ENCODE results near the gene MATN1. TPM values are rescaled to one million over a fixed set of nuclear protein-coding genes. Genes with fewer than 3 reads are reported as not detected.
A peak's percentile ranks its signal among the peaks of the same experiment; 100 is the strongest.

MATN1 gene
- total RNA-seq, 1 experiment from 2014 or later: 0.47 TPM

DNA sequence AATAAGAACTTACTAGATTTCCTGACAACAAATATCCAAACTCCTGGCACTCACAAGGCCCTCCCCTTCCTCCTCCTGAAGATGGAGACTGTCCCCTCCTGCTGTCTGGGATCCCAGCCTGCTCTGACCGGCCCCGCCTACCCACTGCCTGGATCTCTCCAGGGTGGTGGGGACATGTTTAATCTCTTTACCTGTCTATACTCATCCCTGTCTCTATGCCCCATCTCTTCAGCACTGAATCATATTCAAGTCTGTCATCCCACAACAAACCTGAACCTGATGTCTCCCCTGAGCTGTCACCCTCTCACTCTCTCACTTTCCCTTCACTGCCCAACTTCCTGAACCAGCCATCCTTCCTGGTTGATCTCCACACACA lies 22.1 kb downstream of the MATN1 start:
- CTCF ChIA-PET: interaction anchor here (0.7 to 1.0 kb wide), 2 partner anchors 86 to 321 kb away, joined by 3 to 4 read pairs; no protein-coding TSS in a partner anchor
- no peak overlapping the region for H3K4me3 Mint-ChIP-seq (ENCODE audit: unreplicated experiment)
- no peaks in the 10 kb centered on the region for H3K4me1 Mint-ChIP-seq (ENCODE audit: insufficient read depth, unreplicated experiment)
- no TSS peak for BruUV-seq (replicated peaks)
- intact Hi-C loops (cut with micrococcal nuclease): loop anchor here (10.0 kb wide), 2 partner anchors 906 to 1816 kb away; no protein-coding TSS in a partner anchor
- H3K27me3 Mint-ChIP-seq (ENCODE audit: insufficient read depth, unreplicated experiment): no peaks in the 10 kb centered on the region
- H3K36me3 Mint-ChIP-seq (ENCODE audit: insufficient read depth, unreplicated experiment): no peaks in the 10 kb centered on the region
- no peaks in the 10 kb centered on the region for H3K9me3 Mint-ChIP-seq (ENCODE audit: unreplicated experiment)
- DNase-seq (ENCODE audit: unreplicated experiment): no peak
- POLR2A ChIA-PET: no interaction called here
- no peak overlapping the region for H3K27ac Mint-ChIP-seq (ENCODE audit: low read depth, unreplicated experiment)
- TF ChIP-seq, protein P1, sequence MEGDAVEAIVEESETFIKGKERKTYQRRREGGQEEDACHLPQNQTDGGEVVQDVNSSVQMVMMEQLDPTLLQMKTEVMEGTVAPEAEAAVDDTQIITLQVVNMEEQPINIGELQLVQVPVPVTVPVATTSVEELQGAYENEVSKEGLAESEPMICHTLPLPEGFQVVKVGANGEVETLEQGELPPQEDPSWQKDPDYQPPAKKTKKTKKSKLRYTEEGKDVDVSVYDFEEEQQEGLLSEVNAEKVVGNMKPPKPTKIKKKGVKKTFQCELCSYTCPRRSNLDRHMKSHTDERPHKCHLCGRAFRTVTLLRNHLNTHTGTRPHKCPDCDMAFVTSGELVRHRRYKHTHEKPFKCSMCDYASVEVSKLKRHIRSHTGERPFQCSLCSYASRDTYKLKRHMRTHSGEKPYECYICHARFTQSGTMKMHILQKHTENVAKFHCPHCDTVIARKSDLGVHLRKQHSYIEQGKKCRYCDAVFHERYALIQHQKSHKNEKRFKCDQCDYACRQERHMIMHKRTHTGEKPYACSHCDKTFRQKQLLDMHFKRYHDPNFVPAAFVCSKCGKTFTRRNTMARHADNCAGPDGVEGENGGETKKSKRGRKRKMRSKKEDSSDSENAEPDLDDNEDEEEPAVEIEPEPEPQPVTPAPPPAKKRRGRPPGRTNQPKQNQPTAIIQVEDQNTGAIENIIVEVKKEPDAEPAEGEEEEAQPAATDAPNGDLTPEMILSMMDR (IDR thresholded peaks at IDR 0.05; ENCODE audit: unreplicated experiment): no peak

DNA sequence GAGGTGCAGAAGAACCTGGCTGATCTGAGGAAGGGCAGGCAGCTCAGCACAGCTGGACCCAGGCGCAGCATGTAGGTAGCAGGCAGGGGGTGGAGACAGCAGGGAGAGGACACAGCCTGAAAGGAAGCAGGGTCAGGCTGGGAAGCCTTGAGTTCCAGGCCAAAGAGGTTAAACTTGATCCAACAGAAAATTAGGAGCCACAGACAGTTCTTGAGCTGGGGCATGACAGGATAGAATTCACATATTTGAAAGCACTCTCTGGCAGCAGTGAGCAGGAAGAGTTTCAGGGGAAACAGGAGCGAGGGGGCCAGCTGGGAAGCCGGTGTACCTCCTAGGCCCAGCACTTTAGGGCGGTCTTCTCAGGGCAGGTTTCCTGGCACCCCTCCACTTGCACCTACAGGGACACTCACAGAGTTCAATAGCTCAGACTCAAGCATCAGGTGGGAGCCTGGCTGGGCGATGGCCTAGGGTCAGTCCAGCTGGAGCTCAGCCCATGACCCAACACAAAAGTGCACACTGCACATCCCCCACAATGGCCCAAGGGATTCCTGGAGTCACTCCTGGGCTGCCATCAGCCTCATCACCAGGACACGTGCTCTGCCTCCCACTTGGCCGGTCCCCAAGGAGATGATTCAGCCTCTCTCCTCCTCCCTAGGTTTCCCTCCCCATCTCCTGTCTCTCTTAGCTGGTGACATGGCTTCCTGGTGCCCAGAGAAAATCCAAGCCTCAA lies 22.7 kb downstream of the MATN1 start:
- TF ChIP-seq, protein P1 (IDR thresholded peaks at IDR 0.05; ENCODE audit: unreplicated experiment): no peak
- ChIA-PET POLR2A (no interaction called here), CTCF (interaction anchor here (0.7 to 1.0 kb wide), 2 partner anchors 86 to 320 kb away, joined by 3 to 4 read pairs; no protein-coding TSS in a partner anchor)
- Mint-ChIP-seq H3K4me3 (ENCODE audit: unreplicated experiment) (no peak overlapping the region), H3K27me3 (ENCODE audit: insufficient read depth, unreplicated experiment) (no peaks in the 10 kb centered on the region), H3K27ac (ENCODE audit: low read depth, unreplicated experiment) (no peak overlapping the region), H3K36me3 (ENCODE audit: insufficient read depth, unreplicated experiment) (no peaks in the 10 kb centered on the region), H3K9me3 (ENCODE audit: unreplicated experiment) (no peaks in the 10 kb centered on the region), H3K4me1 (ENCODE audit: insufficient read depth, unreplicated experiment) (no peaks in the 10 kb centered on the region)
- BruUV-seq (replicated peaks): no TSS peak
- peak; percentile 84 for DNase-seq (ENCODE audit: unreplicated experiment)
- intact Hi-C loops (cut with micrococcal nuclease): loop anchor here (10.0 kb wide), 2 partner anchors 906 to 1816 kb away; no protein-coding TSS in a partner anchor

DNA sequence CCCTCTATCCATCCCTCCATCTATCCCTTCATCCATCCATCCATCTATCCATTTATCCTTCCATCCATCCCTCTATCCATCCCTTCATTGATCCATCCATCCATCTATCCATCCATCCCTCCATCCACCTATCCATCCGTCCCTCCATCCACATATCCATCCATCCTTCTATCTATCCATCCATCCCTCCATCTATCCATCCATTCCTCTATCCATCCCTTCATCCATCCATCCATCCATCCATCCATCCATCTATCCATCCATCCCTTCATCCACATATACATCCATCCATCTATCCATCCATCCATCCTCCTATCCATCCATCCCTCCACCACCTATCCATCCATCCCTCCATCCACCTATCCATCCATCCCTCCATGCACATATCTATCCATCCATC lies 23.6 kb downstream of the MATN1 start:
- intact Hi-C loops (cut with micrococcal nuclease): loop anchor here (10.0 kb wide), 2 partner anchors 905 to 1815 kb away; no protein-coding TSS in a partner anchor
- CTCF ChIA-PET: interaction anchor here (0.7 kb wide), 1 partner anchor 218 kb away, joined by 3 read pairs; no protein-coding TSS in a partner anchor
- TF ChIP-seq, protein P1 (IDR thresholded peaks at IDR 0.05; ENCODE audit: unreplicated experiment): no peak
- BruUV-seq (replicated peaks): no TSS peak
- no peak overlapping the region for H3K4me3 Mint-ChIP-seq (ENCODE audit: unreplicated experiment)
- POLR2A ChIA-PET: no interaction called here
- no peaks in the 10 kb centered on the region for H3K36me3 Mint-ChIP-seq (ENCODE audit: insufficient read depth, unreplicated experiment)
- DNase-seq (ENCODE audit: unreplicated experiment): no peak
- H3K27ac Mint-ChIP-seq (ENCODE audit: low read depth, unreplicated experiment): no peak overlapping the region
- H3K9me3 Mint-ChIP-seq (ENCODE audit: unreplicated experiment): no peaks in the 10 kb centered on the region
- no peaks in the 10 kb centered on the region for H3K4me1 Mint-ChIP-seq (ENCODE audit: insufficient read depth, unreplicated experiment)
- no peaks in the 10 kb centered on the region for H3K27me3 Mint-ChIP-seq (ENCODE audit: insufficient read depth, unreplicated experiment)

DNA sequence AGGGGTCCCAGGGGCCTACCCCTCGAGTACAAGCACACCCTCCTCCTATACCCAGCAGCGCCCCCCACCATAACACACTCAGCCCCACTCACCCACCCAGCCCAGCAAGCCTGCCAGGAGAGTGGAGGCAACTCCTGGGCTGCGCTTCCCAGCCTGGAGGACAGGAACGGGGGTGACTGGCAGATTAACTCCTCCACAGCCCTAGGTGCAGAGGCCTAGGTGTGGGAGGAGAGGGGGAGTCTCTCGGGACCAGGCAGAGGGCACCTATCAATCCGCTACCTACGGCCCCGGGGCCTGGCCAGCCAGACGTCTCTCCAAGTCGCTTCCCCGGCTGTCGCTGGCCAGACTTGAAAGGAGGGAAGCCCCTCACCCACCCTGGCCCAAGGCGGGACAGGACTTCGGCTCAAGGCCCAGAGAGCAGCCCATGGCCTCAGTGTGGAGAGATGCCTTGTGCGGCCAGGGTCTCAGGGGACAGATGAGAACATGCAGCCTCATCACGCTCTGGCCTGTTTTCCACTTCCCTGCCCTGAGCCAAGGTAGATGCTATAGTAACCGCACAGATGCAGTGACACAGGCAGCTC lies 24.9 kb downstream of the MATN1 start:
- Mint-ChIP-seq H3K36me3 (ENCODE audit: insufficient read depth, unreplicated experiment) (no peaks in the 10 kb centered on the region), H3K4me3 (ENCODE audit: unreplicated experiment) (no peak overlapping the region), H3K27me3 (ENCODE audit: insufficient read depth, unreplicated experiment) (no peaks in the 10 kb centered on the region), H3K4me1 (ENCODE audit: insufficient read depth, unreplicated experiment) (no peaks in the 10 kb centered on the region), H3K9me3 (ENCODE audit: unreplicated experiment) (no peaks in the 10 kb centered on the region), H3K27ac (ENCODE audit: low read depth, unreplicated experiment) (peak overlapping the region; percentile 10)
- no TSS peak for BruUV-seq (replicated peaks)
- no peak for DNase-seq (ENCODE audit: unreplicated experiment)
- POLR2A ChIA-PET: no interaction called here
- intact Hi-C loops (cut with micrococcal nuclease): no loop called here
- CTCF ChIA-PET: interaction anchor here (0.5 to 1.4 kb wide), 3 partner anchors 9 to 1382 kb away, joined by 3 to 7 read pairs (median 3); no protein-coding TSS in a partner anchor
- TF ChIP-seq, protein P1 (IDR thresholded peaks at IDR 0.05; ENCODE audit: unreplicated experiment): no peak
